Hepatocyte (in vitro differentiated cells): ENCODE results near the gene GUCY1A2.

Experiments
- EZH2phosphoT487 ChIP-seq: fragments of 200-600 bp; sonication (generic); IDR thresholded peaks from one replicate; pipeline ENCODE4 v1.6.1; 2018; ENCODE audit warnings: antibody characterized with exemption, mild to moderate bottlenecking, low read depth, moderate library complexity; ENCODE audit not compliant: unreplicated experiment, severe bottlenecking
- TF ChIP-seq, protein P1 (sequence below): fragments of 200-600 bp; sonication (generic); IDR thresholded peaks from 2 replicates; pipeline ENCODE4 v1.5.1; 2016; ENCODE audit warnings: antibody characterized with exemption, mild to moderate bottlenecking; ENCODE audit not compliant: poor library complexity

DNA sequence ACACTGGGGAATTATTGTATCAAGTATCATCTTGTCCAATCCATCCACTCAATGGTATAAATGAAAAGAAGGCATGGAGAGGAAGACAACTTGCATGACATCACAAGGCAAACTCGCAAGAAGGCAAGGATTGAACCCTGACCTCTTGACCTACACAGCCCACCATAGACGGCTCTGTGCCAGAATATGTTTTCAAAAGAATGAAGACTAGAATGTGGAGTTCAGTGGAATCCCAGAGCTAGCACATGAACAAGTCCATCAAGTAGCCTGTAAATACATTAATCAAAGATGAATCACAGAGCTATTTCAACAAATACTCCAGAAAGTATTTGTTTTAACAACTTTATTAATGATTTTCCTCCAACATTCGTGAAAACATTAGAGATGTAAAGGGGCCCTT, 189.7 kb downstream of the GUCY1A2 start:
- TF ChIP-seq, protein P1, sequence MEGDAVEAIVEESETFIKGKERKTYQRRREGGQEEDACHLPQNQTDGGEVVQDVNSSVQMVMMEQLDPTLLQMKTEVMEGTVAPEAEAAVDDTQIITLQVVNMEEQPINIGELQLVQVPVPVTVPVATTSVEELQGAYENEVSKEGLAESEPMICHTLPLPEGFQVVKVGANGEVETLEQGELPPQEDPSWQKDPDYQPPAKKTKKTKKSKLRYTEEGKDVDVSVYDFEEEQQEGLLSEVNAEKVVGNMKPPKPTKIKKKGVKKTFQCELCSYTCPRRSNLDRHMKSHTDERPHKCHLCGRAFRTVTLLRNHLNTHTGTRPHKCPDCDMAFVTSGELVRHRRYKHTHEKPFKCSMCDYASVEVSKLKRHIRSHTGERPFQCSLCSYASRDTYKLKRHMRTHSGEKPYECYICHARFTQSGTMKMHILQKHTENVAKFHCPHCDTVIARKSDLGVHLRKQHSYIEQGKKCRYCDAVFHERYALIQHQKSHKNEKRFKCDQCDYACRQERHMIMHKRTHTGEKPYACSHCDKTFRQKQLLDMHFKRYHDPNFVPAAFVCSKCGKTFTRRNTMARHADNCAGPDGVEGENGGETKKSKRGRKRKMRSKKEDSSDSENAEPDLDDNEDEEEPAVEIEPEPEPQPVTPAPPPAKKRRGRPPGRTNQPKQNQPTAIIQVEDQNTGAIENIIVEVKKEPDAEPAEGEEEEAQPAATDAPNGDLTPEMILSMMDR: no peak
- no peak for TF ChIP-seq EZH2phosphoT487
